HepG2 (cell line): ENCODE measurements around the gene TRIM44. TPM values are rescaled to one million over a fixed set of nuclear protein-coding genes. Genes with fewer than 3 reads are reported as not detected.
A peak's percentile ranks its signal among the peaks of the same experiment; 100 is the strongest.

Experiments used
- ATAC-seq: fragments of 200-7000 bp; cut with Tn5 transposase; 3 replicates; pipeline ENCODE4 v1.9.1; 2020; ENCODE audit warnings: mild to moderate bottlenecking, moderate library complexity
- BruUV-seq: library from RNA; stranded (reverse); fragments of 400-500 nt; replicated peaks from 2 replicates; lab custom pipeline; 2021; lab: Mats Ljungman, UMichigan
- CTCF ChIA-PET: fragments of 300-600 bp; formaldehyde crosslinking; extraction: SDS; loops from one replicate; lab custom pipeline; 2021; ENCODE audit warnings: low total read pairs, inconsistent platforms, low intra/inter-chr PET ratio; lab: Yijun Ruan, JAX
- POLR2A ChIA-PET: fragments of 350-600 bp; sonication (Branson Sonifier 250); formaldehyde crosslinking; loops from one replicate; lab custom pipeline; 2020; ENCODE audit warnings: antibody characterized with exemption, inconsistent platforms; lab: Yijun Ruan, JAX
- DNase-seq: peaks from one replicate; pipeline ENCODE4 v3.0.0-alpha.2; 2015; ENCODE audit warnings: low spot score
- FAIRE-seq: peaks from 3 replicates; lab custom pipeline; 2011; peaks lifted over from hg19 to GRCh38; lab: Jason Lieb, UNC
- H2AFZ ChIP-seq: one replicate; pipeline ENCODE4 v1.6.1; 2011; ENCODE audit warnings: low read length, inconsistent platforms
- H3K27ac ChIP-seq: fragments of 300-600 bp; 3 replicates; pipeline ENCODE4 v1.8.0; 2011; ENCODE audit warnings: mixed run types, mild to moderate bottlenecking, mixed read lengths, low read length, inconsistent platforms; ENCODE audit not compliant: insufficient read depth; ENCODE audit errors: extremely low read length
- H3K27me3 ChIP-seq, 2 experiments: fragments of 200-600 bp in 1 of 2; 2 replicates in 1 of 2; 3 replicates in 1 of 2; pipeline versions ENCODE4 v1.6.0 to v1.8.0; 2011; ENCODE audit warnings: low read length in 2 of 2, mild to moderate bottlenecking in 2 of 2, moderate library complexity in 2 of 2, inconsistent platforms in 1 of 2; ENCODE audit not compliant: insufficient read depth in 2 of 2, control insufficient read depth in 1 of 2
- H3K36me3 ChIP-seq, 2 experiments: fragments of 200-600 bp in 1 of 2; replicated peaks in 1 of 2; 2 replicates in 1 of 2; 3 replicates in 1 of 2; pipeline versions ENCODE4 v1.5.1 to v1.8.0; 2011; ENCODE audit warnings: low read length in 2 of 2, inconsistent platforms in 1 of 2; ENCODE audit not compliant: insufficient read depth in 2 of 2, control insufficient read depth in 1 of 2
- H3K4me1 ChIP-seq: 2 replicates; pipeline ENCODE4 v1.5.1; 2012; ENCODE audit warnings: low read length, inconsistent platforms; ENCODE audit not compliant: insufficient read depth
- H3K4me2 ChIP-seq: 2 replicates; pipeline ENCODE4 v1.6.0; 2011; ENCODE audit warnings: low read depth, low read length, inconsistent platforms
- H3K4me3 ChIP-seq, 3 experiments: fragments of 200-600 bp in 1 of 3; sonication (generic), shearing (Covaris generic) in 1 of 3; replicated peaks in 1 of 3; 2 replicates each; pipeline ENCODE4 v1.5.1; 2011 to 2016; ENCODE audit warnings: low read length in 3 of 3, inconsistent platforms in 2 of 3, low read depth in 2 of 3, mild to moderate bottlenecking in 2 of 3, control low read depth in 1 of 3, mixed read lengths in 1 of 3; ENCODE audit not compliant: insufficient read depth in 1 of 3
- H3K79me2 ChIP-seq: one replicate; pipeline ENCODE4 v1.6.1; 2011; ENCODE audit warnings: low read length, inconsistent platforms; ENCODE audit not compliant: insufficient read depth
- H3K9ac ChIP-seq: 2 replicates; pipeline ENCODE4 v1.6.0; 2011; ENCODE audit warnings: mild to moderate bottlenecking, low read depth, low read length, inconsistent platforms; ENCODE audit not compliant: insufficient read depth
- H3K9me3 ChIP-seq: 2 replicates; pipeline ENCODE4 v1.5.1; 2012; ENCODE audit warnings: mild to moderate bottlenecking, low read length
- H4K20me1 ChIP-seq: 2 replicates; pipeline ENCODE4 v1.6.0; 2011; ENCODE audit warnings: inconsistent platforms, mild to moderate bottlenecking, low read length, moderate library complexity; ENCODE audit not compliant: insufficient read depth
- ATF7 ChIP-seq, 2 experiments: fragments of 450-650 bp in 1 of 2; sonication (generic) in 1 of 2; formaldehyde crosslinking in 1 of 2; IDR thresholded peaks; 2 replicates each; pipeline versions ENCODE4 v1.4.0 to v1.6.1; 2016 to 2020; ENCODE audit warnings: antibody characterized with exemption in 1 of 2, mild to moderate bottlenecking in 1 of 2, missing genetic modification reagents in 1 of 2
- CEBPB ChIP-seq: IDR thresholded peaks from 2 replicates; pipeline ENCODE4 v1.6.1; 2011; ENCODE audit warnings: low read depth, low read length, improper control_type of control experiment, borderline replicate concordance
- CEBPG ChIP-seq: IDR thresholded peaks from 2 replicates; pipeline ENCODE4 v1.6.1; 2016
- TSC22D2 ChIP-seq: sonication (generic); formaldehyde crosslinking; IDR thresholded peaks from 2 replicates; pipeline ENCODE4 v1.5.1; 2020; ENCODE audit warnings: missing genetic modification reagents, mild to moderate bottlenecking, borderline replicate concordance
- ZNF629 ChIP-seq: sonication (generic); formaldehyde crosslinking; conservative IDR thresholded peaks from 2 replicates; pipeline ENCODE4 v1.5.0; 2020; ENCODE audit warnings: missing genetic modification reagents
- WGBS: methylation state at CpG from one replicate; pipeline ENCODE4 v1.1.6; 2017; ENCODE audit warnings: low lambda C conversion rate; 5-methylcytosine and 5-hydroxymethylcytosine counted together
- in situ Hi-C: cut with HindIII; loops from 2 replicates; pipeline ENCODE4 v1.10.0; 2017; ENCODE audit warnings: low pct_unique_long_range_greater_than_20kb; ENCODE audit not compliant: extremely low pct_ligation_motif_present
- intact Hi-C: fragments of 100-400 bp; cut with micrococcal nuclease; formaldehyde crosslinking; loops from one replicate; pipeline ENCODE4 v1.10.0; 2022; ENCODE audit not compliant: unreplicated experiment
- polyA plus RNA-seq, 8 experiments: library from polyadenylated mRNA; depleted of rRNA in 3 of 8; stranded (reverse) in 7 of 8; unstranded in 1 of 8; fragments of >200 nt; fragmentation: Illumina TruSeq in 4 of 8; extraction: Trizol in 4 of 8; gene quantifications; 2 replicates each; pipeline versions ENCODE4 v1.2.1 to v1.2.3, GENCODE V29; 2011 to 2016; ENCODE audit warnings: low read depth in 4 of 8, missing spikeins in 1 of 8, mixed read lengths in 1 of 8; ENCODE audit not compliant: insufficient read depth in 1 of 8
- total RNA-seq, 5 experiments: library from RNA; depleted of rRNA; stranded (reverse); fragments of >200 nt; fragmentation: Illumina TruSeq; extraction: Trizol; gene quantifications; 2 replicates each; pipeline ENCODE4 v1.2.3, GENCODE V29; 2016; ENCODE audit warnings: low read depth in 1 of 5

Gene TRIM44
- total and polyA plus RNA-seq, 2 of the 13 experiments (the other 11 are each of a cell fraction or from before 2014, with no cell fraction given), result 22.7 to 50.3 TPM

DNA sequence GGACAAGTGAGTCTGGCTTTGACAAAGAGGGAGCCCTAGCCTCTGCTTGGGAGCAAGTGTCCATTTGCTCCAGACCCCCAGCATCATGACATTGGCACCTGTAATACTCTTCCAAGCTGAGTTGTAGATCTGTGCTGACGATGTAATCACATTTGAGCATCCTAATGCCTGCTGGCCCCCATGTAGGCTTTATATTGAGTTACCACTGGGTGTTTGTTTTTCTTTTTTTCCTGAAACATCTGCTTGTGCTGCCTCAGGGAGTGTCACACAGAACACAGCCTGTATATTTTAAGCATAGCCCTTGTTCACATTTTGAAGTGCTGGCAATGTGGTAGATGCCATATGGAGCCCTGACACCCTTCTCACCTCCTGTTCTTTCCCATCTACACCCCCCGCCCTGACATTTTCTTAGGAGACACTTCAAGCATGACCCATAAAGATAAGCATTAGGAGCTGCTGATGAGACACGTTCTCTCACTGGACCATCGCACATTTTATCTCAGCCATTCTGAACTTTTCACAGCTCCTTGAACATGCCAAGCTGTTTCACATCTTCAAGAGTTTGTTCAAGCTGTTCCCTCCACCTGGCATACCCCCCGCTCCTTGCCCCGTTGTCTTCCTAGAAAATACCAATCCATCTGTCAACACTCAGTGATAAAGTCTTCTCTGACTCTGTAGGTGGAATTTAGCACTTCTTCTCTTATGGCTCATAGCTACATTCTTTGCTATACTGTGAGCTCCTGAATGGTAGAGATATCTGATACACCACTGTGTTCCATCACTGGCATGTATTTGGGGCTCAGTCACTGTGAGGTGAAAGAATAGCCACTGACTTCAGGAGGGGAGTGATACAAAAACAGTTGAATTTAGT is 128.7 kb downstream of the TRIM44 start:
- POLR2A ChIA-PET, result no interaction called here
- ATAC-seq, result no peak
- Histone ChIP-seq H3K4me2 (no peak overlapping the region), H3K79me2 (no peaks in the 10 kb centered on the region), H2AFZ (no peak overlapping the region), H3K36me3 (peaks cover 1 to 2% of the 10 kb centered on the region in 2 experiments; a peak in 4 of 5 replicates), H3K27me3 (no peaks in the 10 kb centered on the region), H3K9me3 (no peaks in the 10 kb centered on the region), H3K27ac (no peak overlapping the region), H4K20me1 (no peaks in the 10 kb centered on the region), H3K9ac (no peak overlapping the region), H3K4me1 (no peaks in the 10 kb centered on the region), H3K4me3 (no peak overlapping the region)
- intact Hi-C loops (no loop called here), in situ Hi-C loops (no loop called here)
- 83% methylated on average over 6 of the region's 6 CpGs for whole genome bisulfite sequencing
- no TSS peak for BruUV-seq
- no peak for FAIRE-seq
- CTCF ChIA-PET, result no interaction called here
- 0 out of 2 replicates have a peak, but pooled peaks have one; percentile 4 for TF ChIP-seq CEBPB
- TF ChIP-seq CEBPG, result no peak
- peak; percentile 53 for TF ChIP-seq ATF7 (IDR thresholded peaks at IDR 0.05)
- no peak for TF ChIP-seq ATF7 (CRISPR knock-in tag; IDR thresholded peaks at IDR 0.05)
- DNase-seq, result no peak

DNA sequence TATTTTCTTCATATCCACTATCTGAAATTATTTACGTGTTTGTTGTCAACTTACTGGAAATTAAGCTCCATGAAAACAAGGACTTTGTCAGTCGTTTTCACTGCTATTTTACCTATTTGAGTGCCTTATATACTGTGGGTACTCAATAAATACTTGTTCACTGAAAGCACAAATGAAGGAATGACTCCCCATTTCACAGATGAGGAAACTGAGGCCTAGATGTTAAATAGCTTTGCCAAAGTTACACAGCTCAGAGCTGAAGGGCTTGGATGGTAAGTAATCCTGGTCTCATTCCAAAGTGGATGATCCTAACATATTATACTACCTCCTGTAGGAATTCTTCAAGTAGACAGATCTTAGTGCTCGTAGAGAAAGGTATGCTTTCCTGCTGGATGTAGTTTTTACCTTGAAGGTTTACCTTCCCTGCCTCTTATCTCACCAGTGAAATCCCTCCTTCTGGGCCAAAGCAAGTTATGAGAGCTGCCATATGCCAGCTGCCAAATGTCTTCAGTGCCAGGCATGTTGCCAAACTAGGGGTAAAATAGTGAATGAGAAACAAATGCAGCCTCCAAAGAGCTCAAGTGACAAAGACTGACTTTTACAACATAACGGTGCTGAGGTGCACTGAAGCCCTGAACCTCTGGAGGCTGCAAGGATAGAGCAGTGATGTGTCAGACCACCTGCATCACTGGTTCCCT is 129.7 kb downstream of the TRIM44 start:
- 89% methylated on average over 4 of the region's 4 CpGs for WGBS
- no peaks in the 10 kb centered on the region for H3K27me3 ChIP-seq
- H3K4me1 ChIP-seq, result no peaks in the 10 kb centered on the region
- DNase-seq, result no peak
- H2AFZ ChIP-seq, result no peak overlapping the region
- no peaks in the 10 kb centered on the region for H3K79me2 ChIP-seq
- H3K9ac ChIP-seq, result no peak overlapping the region
- no TSS peak for BruUV-seq
- H3K27ac ChIP-seq, result no peak overlapping the region
- H3K4me2 ChIP-seq, result no peak overlapping the region
- peak; percentile 82 for TF ChIP-seq ZNF629 (CRISPR knock-in tag)
- TF ChIP-seq TSC22D2 (CRISPR knock-in tag), result no peak
- no peaks in the 10 kb centered on the region for H4K20me1 ChIP-seq
- no peak for ATAC-seq
- intact Hi-C loops (no loop called here), in situ Hi-C loops (no loop called here)
- no peaks in the 10 kb centered on the region for H3K9me3 ChIP-seq
- no peak overlapping the region for H3K4me3 ChIP-seq
- peaks cover 0 to 2% of the 10 kb centered on the region in 2 experiments; a peak in 4 of 5 replicates for H3K36me3 ChIP-seq
- ChIA-PET CTCF (no interaction called here), POLR2A (no interaction called here)
- no peak for FAIRE-seq
